ENCODE results near the gene OPA1. TPM values are rescaled to one million over a fixed set of nuclear protein-coding genes. Genes with fewer than 3 reads are reported as not detected.

OPA1 gene
- total RNA-seq, 1 experiment from 2014 or later = 75.4 TPM

DNA sequence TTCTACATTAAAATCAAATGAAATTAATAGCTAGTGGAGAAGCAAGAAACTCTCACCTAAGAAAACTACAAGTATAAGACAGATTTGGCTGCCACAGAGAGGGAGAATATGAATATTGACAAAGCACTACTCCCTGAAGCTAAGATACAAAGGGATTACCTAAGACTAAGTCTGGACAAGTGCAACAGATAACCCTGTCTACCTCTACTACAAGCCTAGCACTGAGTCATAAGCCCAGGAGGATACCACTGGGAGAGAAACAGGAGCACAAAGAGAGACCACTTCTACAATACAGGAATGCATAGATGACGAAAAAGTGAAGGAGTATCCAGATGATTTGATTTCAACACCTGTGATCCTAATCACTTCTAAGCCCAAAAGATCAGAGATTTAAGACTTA, 48.7 kb upstream of the OPA1 start:
- H3K23me2 ChIP-seq (ENCODE audit: insufficient read length, low read depth, low read length, poor library complexity, severe bottlenecking) = no peaks in the 10 kb centered on the region
- no peaks in the 10 kb centered on the region for H3K79me1 ChIP-seq (ENCODE audit: insufficient read depth, low read depth, low read length, poor library complexity, severe bottlenecking)
- H3K18ac ChIP-seq (ENCODE audit: insufficient read length, low read depth, low read length) = no peak overlapping the region
- no peak overlapping the region for H2BK15ac ChIP-seq (ENCODE audit: low read depth, low read length)
- no peak overlapping the region for H3K9ac ChIP-seq (ENCODE audit: extremely low read depth, insufficient read length, low read length)
- H3K23ac ChIP-seq (ENCODE audit: insufficient read length, low read depth, low read length) = no peak overlapping the region
- TF ChIP-seq, protein P1, sequence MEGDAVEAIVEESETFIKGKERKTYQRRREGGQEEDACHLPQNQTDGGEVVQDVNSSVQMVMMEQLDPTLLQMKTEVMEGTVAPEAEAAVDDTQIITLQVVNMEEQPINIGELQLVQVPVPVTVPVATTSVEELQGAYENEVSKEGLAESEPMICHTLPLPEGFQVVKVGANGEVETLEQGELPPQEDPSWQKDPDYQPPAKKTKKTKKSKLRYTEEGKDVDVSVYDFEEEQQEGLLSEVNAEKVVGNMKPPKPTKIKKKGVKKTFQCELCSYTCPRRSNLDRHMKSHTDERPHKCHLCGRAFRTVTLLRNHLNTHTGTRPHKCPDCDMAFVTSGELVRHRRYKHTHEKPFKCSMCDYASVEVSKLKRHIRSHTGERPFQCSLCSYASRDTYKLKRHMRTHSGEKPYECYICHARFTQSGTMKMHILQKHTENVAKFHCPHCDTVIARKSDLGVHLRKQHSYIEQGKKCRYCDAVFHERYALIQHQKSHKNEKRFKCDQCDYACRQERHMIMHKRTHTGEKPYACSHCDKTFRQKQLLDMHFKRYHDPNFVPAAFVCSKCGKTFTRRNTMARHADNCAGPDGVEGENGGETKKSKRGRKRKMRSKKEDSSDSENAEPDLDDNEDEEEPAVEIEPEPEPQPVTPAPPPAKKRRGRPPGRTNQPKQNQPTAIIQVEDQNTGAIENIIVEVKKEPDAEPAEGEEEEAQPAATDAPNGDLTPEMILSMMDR (conservative IDR thresholded peaks at IDR 0.05) = no peak
- H3K27me3 ChIP-seq (ENCODE audit: insufficient read depth, low read length) = no peaks in the 10 kb centered on the region
- H2AFZ ChIP-seq (ENCODE audit: low read length) = no peak overlapping the region
- no CpG with 5 or more reads among the region's 1 CpG for WGBS (ENCODE audit: extremely low coverage, insufficient read length, low lambda C conversion rate)
- Mint-ChIP-seq H3K36me3 (ENCODE audit: insufficient read depth in 1 of 3, low read depth in 3 of 3) (peaks cover 0 to 4% (median 1%) of the 10 kb centered on the region in 3 experiments; a peak in 2 of 7 replicates), H3K9me3 (peaks cover 5 to 12% of the 10 kb centered on the region in 2 experiments; a peak in 4 of 5 replicates), H3K4me1 (peaks cover 5 to 6% of the 10 kb centered on the region in 2 experiments; a peak in 2 of 4 replicates), H3K4me3 (no peak overlapping the region; a peak in 1 of 5 replicates), H3K27ac (no peak overlapping the region), H3K27me3 (ENCODE audit: low read depth) (no peaks in the 10 kb centered on the region)
- H3K56ac ChIP-seq (ENCODE audit: insufficient read length, low read depth, low read length) = no peak overlapping the region
- no peak overlapping the region for H2BK5ac ChIP-seq (ENCODE audit: insufficient read length, low read length)
- H3K14ac ChIP-seq (ENCODE audit: insufficient read depth, low read length) = no peak overlapping the region
- no peak overlapping the region for H2BK120ac ChIP-seq (ENCODE audit: low read depth, low read length, poor library complexity, severe bottlenecking)
- no peak overlapping the region for H4K8ac ChIP-seq (replicated peaks; ENCODE audit: insufficient read length, low read depth, low read length)
- H3K9me3 ChIP-seq (ENCODE audit: control insufficient read depth, low read depth, low read length) = peaks cover 7% of the 10 kb centered on the region
- H3K27ac ChIP-seq (ENCODE audit: insufficient read length, low read depth, low read length) = no peak overlapping the region
- no peak overlapping the region for H4K91ac ChIP-seq (ENCODE audit: insufficient read length, low read depth, low read length)
- H3K4me2 ChIP-seq (ENCODE audit: insufficient read depth, insufficient read length, low read length) = no peak overlapping the region
- no peak overlapping the region for H3T11ph ChIP-seq (ENCODE audit: low read length)
- no peak overlapping the region for H2AK5ac ChIP-seq (ENCODE audit: insufficient read length, low read length)
- H2BK12ac ChIP-seq (ENCODE audit: insufficient read length, low read depth, low read length) = no peak overlapping the region
- H2BK20ac ChIP-seq (ENCODE audit: low read depth, low read length, poor library complexity, severe bottlenecking) = no peak overlapping the region
- DNase-seq = no peak
- no peak overlapping the region for H4K5ac ChIP-seq (ENCODE audit: insufficient read length, low read depth, low read length)
- no peaks in the 10 kb centered on the region for H3K4me1 ChIP-seq (ENCODE audit: insufficient read depth, low read length)
- no peak overlapping the region for H3K4ac ChIP-seq (ENCODE audit: low read depth, low read length)
- no peaks in the 10 kb centered on the region for H3K79me2 ChIP-seq (ENCODE audit: insufficient read depth, low read length)
- no peaks in the 10 kb centered on the region for H4K20me1 ChIP-seq (ENCODE audit: control insufficient read depth, insufficient read depth, insufficient read length)
